ENCODE measurements around the gene IFIT1.
"Not testable (repeated sequence)": the region's sequence is repeated elsewhere in the genome, so short reads cannot be mapped to it uniquely, and the experiment has no call there.

Gene IFIT1

GRCh38 chr10:89367529-89367928 is 24.9 kb upstream of the IFIT1 start:
- DNase-seq = peak; percentile 19 to 57

DNA sequence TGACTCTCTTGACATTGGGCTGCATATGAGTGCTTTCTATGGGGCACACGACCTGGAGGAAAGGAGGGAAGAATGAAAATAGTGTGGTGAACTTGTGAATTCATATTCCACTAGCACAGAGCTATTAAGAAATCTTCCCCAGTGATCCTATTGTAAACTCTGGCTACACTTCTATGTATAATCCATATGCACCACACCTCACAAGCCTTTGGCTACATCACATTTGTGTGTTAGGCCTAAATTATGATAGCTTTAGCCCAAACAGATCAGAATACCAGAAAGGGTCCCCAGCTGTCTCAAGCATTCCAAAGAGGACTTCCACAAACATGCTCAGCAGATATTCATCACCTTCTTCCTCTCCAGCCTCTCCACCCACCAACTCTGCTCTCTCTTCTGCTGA is 24.3 kb upstream of the IFIT1 start:
- DNase-seq = no peak

GRCh38 chr10:89369156-89370105 is 23.0 kb upstream of the IFIT1 start:
- DNase-seq = no peak

DNA sequence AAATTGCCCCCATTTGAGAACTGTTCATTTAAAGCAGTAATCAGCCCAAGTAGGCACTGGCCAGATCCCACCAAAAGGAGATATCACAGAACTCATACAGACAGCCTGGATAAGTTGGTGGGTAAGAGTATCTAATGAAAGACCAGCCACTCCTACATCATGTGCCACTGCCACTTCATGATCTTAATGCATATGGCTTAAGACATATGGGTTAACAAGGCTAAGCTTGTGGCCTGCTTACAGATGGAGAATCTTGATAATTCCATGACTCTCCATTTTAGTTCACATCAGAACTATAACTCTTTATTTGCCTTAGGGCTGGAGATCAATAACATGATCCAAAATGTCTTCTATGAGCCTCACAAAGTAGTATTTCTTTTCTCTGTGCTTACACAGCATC is 21.3 kb upstream of the IFIT1 start:
- DNase-seq = no peak

DNA sequence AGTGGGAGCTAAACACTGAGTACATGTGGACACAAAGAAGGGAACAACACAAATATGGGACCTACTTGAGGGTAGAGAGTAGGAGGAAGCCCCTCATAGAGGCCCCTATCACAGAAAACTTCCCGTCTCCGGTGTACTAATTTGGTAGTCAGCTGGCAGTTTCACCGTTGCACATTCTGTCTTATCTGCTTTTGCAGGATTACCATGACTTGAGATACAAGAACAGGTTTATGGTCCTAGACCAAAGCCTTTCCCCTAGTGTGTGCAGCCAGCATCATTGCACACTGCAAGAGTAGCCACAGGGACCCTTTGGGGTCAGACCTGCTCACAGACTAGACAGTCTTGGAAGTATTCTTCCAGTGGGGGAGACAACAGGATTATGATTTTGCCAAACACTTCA is 20.4 kb upstream of the IFIT1 start:
- DNase-seq = no peak

- peak in 1 of 2 experiments; percentile 48 for DNase-seq
Measured at GRCh38 chr10:89373916-89374711, 18.3 kb upstream of the IFIT1 start.

DNA sequence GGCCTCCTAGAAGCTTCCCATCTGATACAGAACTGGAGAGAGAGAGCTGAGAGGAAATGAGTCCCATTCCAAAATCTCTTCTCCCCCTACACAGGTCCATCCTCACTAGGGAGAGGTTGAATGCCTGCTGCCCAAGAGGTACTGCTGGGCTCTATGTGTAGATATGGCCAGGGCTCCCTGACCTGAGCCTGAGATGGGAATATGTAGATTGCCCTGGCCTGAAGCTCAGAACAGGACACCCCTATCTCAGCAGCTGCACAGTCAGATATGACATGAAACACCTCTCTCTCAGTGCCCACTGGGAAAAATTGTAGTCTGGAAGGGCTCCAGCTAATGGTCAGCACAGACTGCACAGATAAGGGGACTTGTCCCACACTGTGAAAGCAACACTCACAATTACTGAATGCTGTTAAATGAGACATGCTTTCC is 17.7 kb upstream of the IFIT1 start:
- no peak for DNase-seq

GRCh38 chr10:89377705-89378637 is 14.5 kb upstream of the IFIT1 start, which contains the start of gene IFIT1B:
Gene IFIT1B (plus strand): TSS chr10:89378056. CDS start chr10:89378136, 80 bp downstream.
- no peak for DNase-seq

GRCh38 chr10:89379103-89379502 is 13.3 kb upstream of the IFIT1 start:
- DNase-seq = no peak

- no peak for DNase-seq
Measured at GRCh38 chr10:89382757-89383156, 9.7 kb upstream of the IFIT1 start.

DNA sequence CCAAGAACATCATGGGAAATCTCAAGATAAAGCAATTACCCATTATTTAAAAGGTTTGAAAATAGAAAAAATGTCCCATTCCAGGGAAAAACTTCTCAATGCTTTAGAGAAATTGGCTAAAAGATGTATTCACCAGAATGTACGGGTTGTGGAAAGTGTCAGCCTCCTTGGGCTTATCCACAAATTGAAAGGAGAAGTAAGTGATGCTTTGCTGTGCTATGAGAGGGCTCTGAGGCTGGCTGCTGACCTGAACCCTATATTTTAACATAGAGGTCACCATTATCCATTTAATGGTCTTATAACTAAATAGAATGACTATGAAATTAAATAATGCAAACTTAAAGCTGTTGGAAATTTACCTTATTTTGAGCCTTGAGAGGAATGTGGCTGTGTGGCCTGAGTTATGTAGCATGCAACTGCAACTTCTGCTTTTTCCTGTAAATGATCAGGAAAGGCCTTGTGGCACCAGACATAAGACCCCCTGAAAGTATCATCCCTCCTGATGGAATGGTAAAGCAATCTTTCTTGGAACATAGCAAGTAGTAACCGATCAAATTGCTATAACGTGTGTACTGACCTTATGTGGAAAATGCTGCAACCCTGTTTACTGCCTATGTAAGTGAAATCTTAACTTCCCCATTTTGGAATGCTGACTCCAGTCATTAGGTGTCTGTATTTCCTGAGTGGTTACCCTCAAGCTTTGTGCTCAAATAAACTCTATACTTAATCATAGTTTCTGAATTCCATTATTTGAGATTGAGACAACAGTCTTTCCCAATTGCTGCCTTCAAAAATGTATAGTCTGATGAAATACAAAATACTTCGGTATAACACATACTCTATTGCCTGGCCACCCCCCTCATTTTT is 7.7 kb upstream of the IFIT1 start:
- no peak for DNase-seq

DNA sequence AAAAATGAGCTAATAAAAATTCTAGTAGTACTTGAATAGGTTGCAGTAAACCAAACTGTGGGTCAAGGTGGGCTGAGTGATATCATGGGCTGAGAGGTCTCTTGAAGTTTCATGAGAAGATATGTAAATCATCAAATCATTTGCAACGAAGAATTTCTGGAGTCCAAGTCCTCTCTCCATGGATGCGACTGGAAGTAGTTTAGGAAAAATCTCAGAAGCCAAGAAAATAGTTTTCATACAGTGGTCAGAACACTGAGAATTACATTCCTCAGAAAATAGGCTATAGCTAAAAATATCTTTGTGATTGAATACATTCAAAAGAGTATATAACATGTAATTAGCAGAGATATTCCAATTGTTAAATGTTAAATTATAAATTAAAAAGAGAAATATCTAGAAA is 3.6 kb upstream of the IFIT1 start:
- no peak for DNase-seq

GRCh38 chr10:89389254-89389653 is 3.2 kb upstream of the IFIT1 start:
- DNase-seq = no peak

DNA sequence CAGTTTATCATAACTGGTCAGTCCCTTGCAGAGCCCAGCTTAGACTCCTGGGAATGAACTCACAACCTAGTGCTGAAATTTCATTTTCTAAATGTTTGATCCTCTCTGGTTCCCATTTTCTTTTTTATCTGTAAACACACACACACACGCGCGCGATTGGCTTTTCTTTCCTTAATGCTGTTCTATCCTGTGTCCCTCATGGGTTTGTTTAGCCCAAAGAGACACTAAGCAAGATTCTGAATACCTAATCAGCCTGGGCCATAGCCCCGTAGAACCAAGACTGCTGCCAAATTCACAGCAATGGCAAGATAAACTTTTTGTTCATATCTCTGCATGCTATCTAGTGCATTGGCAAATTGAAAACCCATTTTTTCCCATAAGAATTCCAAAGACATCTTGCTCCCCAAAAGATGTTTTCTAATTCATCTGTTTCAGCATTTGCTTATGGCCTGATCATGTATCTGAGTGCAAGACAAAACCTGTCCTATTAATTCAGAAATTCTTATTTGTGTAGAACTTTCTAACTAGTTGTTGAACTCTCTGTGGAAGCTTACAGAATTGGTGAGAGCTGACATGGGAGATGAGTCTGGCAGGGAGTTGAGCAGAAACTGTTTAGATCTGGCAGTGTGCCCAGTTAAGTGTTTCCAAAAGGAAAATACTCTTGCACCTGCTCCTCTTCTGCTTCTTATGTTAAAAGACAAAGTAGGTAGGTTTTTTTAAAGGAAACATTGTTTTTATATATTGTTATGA is 1.8 kb upstream of the IFIT1 start:
- DNase-seq = peak in 1 of 2 experiments; percentile 25

DNA sequence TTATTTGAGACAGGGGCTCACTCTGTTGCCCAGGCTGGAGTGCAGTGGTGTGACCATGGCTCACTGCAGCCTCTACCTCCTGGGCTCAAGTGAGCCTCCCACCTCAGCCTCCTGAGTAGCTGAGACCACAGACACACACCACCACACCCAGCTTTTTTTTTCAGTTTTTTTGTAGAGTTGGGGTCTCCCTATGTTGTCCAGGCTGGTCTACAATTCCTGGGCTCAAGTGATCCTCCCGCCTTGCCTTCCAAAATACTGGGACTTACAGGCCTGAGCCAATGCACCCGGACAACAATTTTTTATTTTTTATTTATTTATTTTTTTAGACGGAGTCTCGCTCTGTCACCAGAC is 1.2 kb upstream of the IFIT1 start:
- DNase-seq = not testable (repeated sequence)

DNA sequence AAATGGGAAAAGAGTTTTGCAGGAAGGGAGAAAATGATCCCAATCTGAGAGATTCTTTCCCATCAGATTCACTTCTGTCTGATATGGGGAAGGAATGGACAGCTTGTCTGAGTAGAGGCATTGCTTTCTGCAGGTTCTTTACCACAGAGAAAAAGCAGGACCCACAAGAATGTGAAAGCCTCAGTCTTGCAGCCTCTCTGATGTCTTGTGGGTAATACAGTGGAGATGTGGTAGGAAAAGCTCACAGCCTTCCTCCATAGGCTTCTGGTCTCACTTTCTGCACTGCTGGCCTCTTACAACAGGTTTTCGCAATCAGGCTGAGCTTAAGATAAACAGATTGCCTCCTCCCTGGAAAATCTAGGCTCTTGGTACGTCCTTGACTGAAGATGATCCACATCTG is 551 bp downstream of the IFIT1 start:
- no peak for DNase-seq

DNA sequence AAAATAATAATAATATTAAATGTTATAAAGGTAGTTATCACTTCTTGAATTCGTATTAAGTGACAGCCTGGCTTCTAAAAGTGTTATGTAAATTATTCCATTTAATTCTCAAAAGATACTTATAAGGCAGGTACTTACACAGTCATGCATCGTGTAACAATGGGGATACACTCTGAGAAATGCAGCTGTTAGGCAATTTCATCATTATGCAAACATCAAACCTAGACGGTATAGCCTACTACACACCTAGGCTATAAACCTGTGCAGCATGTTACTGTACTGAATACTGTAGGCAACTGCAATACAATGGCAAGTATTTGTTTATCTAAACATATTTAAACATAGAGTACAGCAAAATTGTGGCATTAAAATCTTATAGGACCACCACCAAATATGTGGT is 1.5 kb downstream of the IFIT1 start:
- DNase-seq = no peak

DNA sequence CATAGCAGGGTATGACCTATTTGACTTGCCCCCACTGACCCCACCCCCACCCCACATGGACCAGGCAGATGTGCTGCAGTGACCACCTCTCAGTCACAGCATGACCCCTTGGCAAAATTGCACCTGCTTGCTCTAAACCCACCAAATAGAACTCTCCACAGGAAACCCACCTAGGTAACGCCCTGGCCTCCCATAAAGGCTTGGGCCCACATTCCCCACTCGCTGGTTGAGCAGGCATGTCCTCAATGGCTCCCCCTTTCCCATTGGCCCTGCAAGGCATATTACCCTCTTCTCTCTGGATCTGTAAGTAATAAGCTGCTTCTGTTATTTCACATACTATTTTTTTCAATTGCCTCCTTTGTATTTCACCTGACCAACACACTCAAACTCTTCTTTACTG is 2.7 kb downstream of the IFIT1 start:
- no peak for DNase-seq

DNA sequence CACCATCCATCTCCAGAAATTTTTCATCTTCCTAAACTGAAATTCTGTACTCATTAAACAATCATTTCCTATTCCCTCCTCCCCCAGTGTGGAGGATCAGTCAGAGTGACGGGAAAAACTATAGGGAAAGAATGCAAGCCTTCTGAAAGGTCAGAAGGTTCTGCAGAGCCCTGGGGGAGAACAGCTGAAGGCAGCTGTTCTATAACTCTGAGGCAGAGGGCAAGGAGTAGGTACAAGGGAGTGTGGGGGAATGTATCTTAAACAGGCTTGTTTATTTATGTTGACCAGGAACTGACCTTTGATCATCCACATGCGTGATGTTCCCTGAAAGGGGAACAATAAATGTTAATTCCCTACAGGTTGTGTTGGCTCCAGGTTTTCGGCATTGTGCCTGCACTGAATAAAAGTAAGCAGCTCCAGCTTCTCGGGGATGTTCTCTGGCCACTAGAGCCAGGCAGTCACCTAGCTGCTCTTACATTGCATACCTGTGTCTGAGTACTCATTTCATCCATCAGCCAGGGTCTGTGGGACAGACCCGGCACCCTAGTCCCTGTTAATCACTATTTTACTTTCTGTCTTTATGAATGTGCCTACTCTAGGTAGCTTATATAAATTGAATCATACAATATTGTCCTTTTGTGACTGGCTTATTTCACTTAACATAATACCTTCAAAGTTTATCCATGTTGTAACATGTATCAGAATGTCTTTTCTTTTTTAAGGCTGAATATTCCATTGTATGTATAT is 5.8 kb downstream of the IFIT1 start:
- no peak for DNase-seq

- no peak for DNase-seq
Measured at GRCh38 chr10:89399956-89400355, 7.5 kb downstream of the IFIT1 start.
